ENCODE results near the gene ASTL.
"Not testable (repeated sequence)": the region's sequence is repeated elsewhere in the genome, so short reads cannot be mapped to it uniquely, and the experiment has no call there.

Gene ASTL

GRCh38 chr2:96167407-96168013 lies 29.2 kb upstream of the ASTL start:
- no peaks in the 10 kb centered on the region for H3K9me3 Mint-ChIP-seq
- no peak for ATAC-seq (ENCODE audit: low read depth)
- DNase-seq (ENCODE audit: low spot score in 2 of 2), result no peak
- no peak overlapping the region for H3K27ac Mint-ChIP-seq
- H3K4me1 Mint-ChIP-seq, result peaks cover 24% of the 10 kb centered on the region
- H3K27me3 Mint-ChIP-seq, result no peaks in the 10 kb centered on the region
- H3K36me3 Mint-ChIP-seq, result no peaks in the 10 kb centered on the region
- H3K4me3 Mint-ChIP-seq, result no peak overlapping the region

GRCh38 chr2:96164459-96165184 lies 26.3 kb upstream of the ASTL start:
- Mint-ChIP-seq H3K9me3 (peaks cover 3% of the 10 kb centered on the region), H3K27me3 (no peaks in the 10 kb centered on the region), H3K4me3 (peak overlapping the region; percentile 86), H3K36me3 (peaks cover 2% of the 10 kb centered on the region), H3K27ac (peak overlapping the region; percentile 91), H3K4me1 (peaks cover 34% of the 10 kb centered on the region)
- peak in 1 of 2 donors; percentile 41 for DNase-seq (ENCODE audit: low spot score in 2 of 2)
- ATAC-seq (ENCODE audit: low read depth), result peak; percentile 85

- peak overlapping the region; percentile 91 for H3K27ac Mint-ChIP-seq
- no peaks in the 10 kb centered on the region for H3K27me3 Mint-ChIP-seq
- peaks cover 2% of the 10 kb centered on the region for H3K36me3 Mint-ChIP-seq
- H3K4me3 Mint-ChIP-seq, result peak overlapping the region; percentile 86
- peaks cover 3% of the 10 kb centered on the region for H3K9me3 Mint-ChIP-seq
- peaks cover 41% of the 10 kb centered on the region for H3K4me1 Mint-ChIP-seq
- ATAC-seq (ENCODE audit: low read depth) (peak; percentile 58), DNase-seq (ENCODE audit: low spot score in 2 of 2) (peak in 1 of 2 donors; percentile 23)
These were observed 25.6 kb upstream of the ASTL start for GRCh38 chr2:96163768-96164429.

- ATAC-seq (ENCODE audit: low read depth) (no peak), DNase-seq (ENCODE audit: low spot score in 2 of 2) (no peak)
- Mint-ChIP-seq H3K9me3 (peaks cover 3% of the 10 kb centered on the region), H3K27me3 (no peaks in the 10 kb centered on the region), H3K4me3 (peak overlapping the region; percentile 86), H3K4me1 (peaks cover 45% of the 10 kb centered on the region), H3K36me3 (peaks cover 2% of the 10 kb centered on the region), H3K27ac (peak overlapping the region; percentile 91)
These were observed 25.1 kb upstream of the ASTL start for GRCh38 chr2:96163415-96163767.

GRCh38 chr2:96161898-96162297 lies 23.6 kb upstream of the ASTL start:
- Mint-ChIP-seq H3K4me3 (peak overlapping the region; percentile 3), H3K27me3 (no peaks in the 10 kb centered on the region), H3K9me3 (peaks cover 3% of the 10 kb centered on the region), H3K36me3 (peaks cover 2% of the 10 kb centered on the region), H3K4me1 (peaks cover 58% of the 10 kb centered on the region), H3K27ac (peak overlapping the region; percentile 76)
- ATAC-seq (ENCODE audit: low read depth), result no peak
- DNase-seq (ENCODE audit: low spot score in 2 of 2), result no peak

- H3K27ac Mint-ChIP-seq; H3K36me3 Mint-ChIP-seq; DNase-seq (ENCODE audit: low spot score in 2 of 2); ATAC-seq (ENCODE audit: low read depth); H3K4me3 Mint-ChIP-seq; H3K27me3 Mint-ChIP-seq; H3K9me3 Mint-ChIP-seq: not testable (repeated sequence)
- H3K4me1 Mint-ChIP-seq, result peaks cover 69% of the 10 kb centered on the region
These were observed 22.1 kb upstream of the ASTL start for GRCh38 chr2:96160366-96160765.

- peaks cover 60% of the 10 kb centered on the region for H3K4me1 Mint-ChIP-seq
- peak overlapping the region; percentile 22 for H3K27ac Mint-ChIP-seq
- peaks cover 2% of the 10 kb centered on the region for H3K36me3 Mint-ChIP-seq
- H3K9me3 Mint-ChIP-seq, result peaks cover 3% of the 10 kb centered on the region
- H3K27me3 Mint-ChIP-seq, result no peaks in the 10 kb centered on the region
- DNase-seq (ENCODE audit: low spot score in 2 of 2) (no peak), ATAC-seq (ENCODE audit: low read depth) (no peak)
- H3K4me3 Mint-ChIP-seq, result peak overlapping the region; percentile 21
These were observed 21.0 kb upstream of the ASTL start for GRCh38 chr2:96159084-96159830.

GRCh38 chr2:96158554-96158940 lies 20.2 kb upstream of the ASTL start:
- DNase-seq (ENCODE audit: low spot score in 2 of 2) (no peak), ATAC-seq (ENCODE audit: low read depth) (no peak)
- H3K9me3 Mint-ChIP-seq, result peaks cover 3% of the 10 kb centered on the region
- peaks cover 56% of the 10 kb centered on the region for H3K4me1 Mint-ChIP-seq
- H3K4me3 Mint-ChIP-seq, result no peak overlapping the region
- H3K27ac Mint-ChIP-seq, result peak overlapping the region; percentile 22
- H3K27me3 Mint-ChIP-seq, result no peaks in the 10 kb centered on the region
- H3K36me3 Mint-ChIP-seq, result peaks cover 2% of the 10 kb centered on the region

- Mint-ChIP-seq H3K27me3 (no peaks in the 10 kb centered on the region), H3K9me3 (peaks cover 3% of the 10 kb centered on the region), H3K4me1 (peaks cover 57% of the 10 kb centered on the region), H3K27ac (peak overlapping the region; percentile 22), H3K36me3 (peaks cover 2% of the 10 kb centered on the region), H3K4me3 (peak overlapping the region; percentile 69)
- ATAC-seq (ENCODE audit: low read depth), result peak; percentile 79
- peak in 1 of 2 donors; percentile 35 for DNase-seq (ENCODE audit: low spot score in 2 of 2)
These were observed 19.6 kb upstream of the ASTL start for GRCh38 chr2:96157649-96158553.

- Mint-ChIP-seq H3K4me1 (peaks cover 54% of the 10 kb centered on the region), H3K36me3 (peaks cover 2% of the 10 kb centered on the region), H3K27me3 (no peaks in the 10 kb centered on the region), H3K27ac (peak overlapping the region; percentile 22), H3K9me3 (peaks cover 3% of the 10 kb centered on the region), H3K4me3 (peak overlapping the region; percentile 70)
- DNase-seq (ENCODE audit: low spot score in 2 of 2) (peak; percentile 40 to 58), ATAC-seq (ENCODE audit: low read depth) (peak; percentile 71)
These were observed 18.8 kb upstream of the ASTL start for GRCh38 chr2:96156926-96157648.

- Mint-ChIP-seq H3K9me3 (peaks cover 3% of the 10 kb centered on the region), H3K36me3 (peaks cover 2% of the 10 kb centered on the region), H3K4me3 (peak overlapping the region; percentile 70), H3K27me3 (no peaks in the 10 kb centered on the region), H3K27ac (peak overlapping the region; percentile 35), H3K4me1 (peaks cover 52% of the 10 kb centered on the region)
- no peak for DNase-seq (ENCODE audit: low spot score in 2 of 2)
- ATAC-seq (ENCODE audit: low read depth), result no peak
These were observed 17.9 kb upstream of the ASTL start for GRCh38 chr2:96156011-96156820.
